Measurements from ENCODE around the gene ZMYM3.

Gene ZMYM3

GRCh38 chrX:71253253-71254091 is 468 bp downstream of the ZMYM3 start:
- DNase-seq (ENCODE audit: low spot score), result peak; percentile 15

- DNase-seq (ENCODE audit: low spot score), result no peak
Observed at GRCh38 chrX:71252221-71252620, 1.7 kb downstream of the ZMYM3 start.

DNA sequence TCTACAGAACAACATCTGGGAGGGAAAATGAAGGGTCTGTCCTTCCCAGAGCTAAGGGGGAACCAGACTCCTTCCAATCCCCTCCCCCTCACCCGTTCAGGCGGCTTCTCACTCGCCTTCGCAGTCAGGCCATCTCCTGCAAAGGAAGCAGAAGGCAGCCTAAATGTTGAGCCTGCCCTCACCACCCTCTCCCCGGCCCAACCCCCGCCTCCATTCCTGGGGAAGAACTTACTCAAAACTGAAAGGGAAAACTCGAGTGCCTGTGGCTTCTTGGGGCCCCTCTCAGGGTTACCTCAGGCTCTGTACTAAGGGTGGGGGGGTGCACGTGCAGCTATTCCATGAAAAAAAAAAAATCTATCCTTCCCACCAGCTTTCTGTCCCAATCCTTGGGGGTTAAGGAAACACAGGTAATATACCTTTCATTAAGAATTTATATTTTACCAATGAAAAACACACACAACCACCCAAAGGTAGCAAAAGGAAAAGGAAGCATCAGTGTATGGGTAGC is 2.4 kb downstream of the ZMYM3 start:
- no peak for DNase-seq (ENCODE audit: low spot score)

DNA sequence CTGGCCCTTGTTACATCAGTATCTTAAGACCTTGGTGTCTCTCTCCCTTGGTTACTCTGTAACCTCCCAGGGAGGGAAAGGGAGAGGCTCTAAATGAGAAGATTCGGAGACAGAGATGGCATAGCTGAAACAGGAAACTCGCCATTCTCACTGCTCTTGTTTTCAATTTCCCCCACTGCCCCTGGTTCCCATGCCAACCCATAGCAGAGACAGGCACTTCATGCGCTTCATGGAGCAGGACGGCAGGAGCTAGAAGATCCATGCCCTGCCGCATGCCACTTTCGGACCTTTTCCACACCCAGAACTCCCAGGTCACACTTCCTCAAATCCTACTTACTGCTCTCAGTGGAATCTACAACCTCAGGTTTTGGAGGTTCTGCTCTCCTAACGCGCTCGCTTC is 3.1 kb downstream of the ZMYM3 start:
- no peak for DNase-seq (ENCODE audit: low spot score)

DNA sequence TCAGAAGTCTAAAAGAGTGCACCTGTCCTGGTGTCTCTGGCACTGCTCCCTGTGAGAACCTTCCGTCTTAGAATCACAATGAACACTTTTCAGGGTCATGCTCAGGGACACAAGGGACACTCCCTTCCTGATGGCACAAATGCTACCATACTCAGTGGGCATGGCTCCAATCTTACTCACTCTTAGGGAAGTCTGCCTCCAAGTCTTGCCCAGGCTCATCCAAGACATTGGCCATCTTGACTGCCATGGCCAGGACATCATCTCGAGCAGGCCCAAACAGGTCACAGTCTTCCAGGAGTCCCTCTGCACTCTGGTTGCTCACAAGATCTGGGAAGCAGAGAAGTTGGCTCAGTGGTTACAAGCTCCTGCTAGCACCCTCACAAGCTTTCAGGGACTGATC is 8.8 kb downstream of the ZMYM3 start:
- DNase-seq (ENCODE audit: low spot score), result no peak

- no peak for DNase-seq (ENCODE audit: low spot score)
Observed at GRCh38 chrX:71244359-71245128, 9.4 kb downstream of the ZMYM3 start.

- no peak for DNase-seq (ENCODE audit: low spot score)
Observed at GRCh38 chrX:71241301-71241700, 12.6 kb downstream of the ZMYM3 start.

- no peak for DNase-seq (ENCODE audit: low spot score)
Observed at GRCh38 chrX:71239781-71240180, 14.2 kb downstream of the ZMYM3 start.

DNA sequence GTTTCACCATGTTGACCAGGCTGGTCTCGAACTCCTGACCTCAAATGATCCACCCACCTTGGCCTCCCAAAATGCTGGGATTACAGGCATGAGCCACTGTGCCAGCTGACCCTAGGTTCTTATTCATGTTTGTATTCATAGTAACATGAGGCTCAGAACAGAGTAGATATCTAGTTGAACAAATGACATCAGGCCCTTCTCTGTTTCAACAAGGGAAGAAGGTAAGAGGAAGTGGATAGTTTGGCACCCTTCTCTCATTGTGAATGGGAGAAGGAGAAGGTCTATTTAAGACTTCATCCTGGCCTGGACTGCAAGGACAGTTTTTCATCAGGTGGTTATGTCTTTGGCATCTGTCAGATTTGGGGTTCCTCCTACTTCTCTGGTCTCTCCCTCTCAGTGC is 17.1 kb downstream of the ZMYM3 start:
- no peak for DNase-seq (ENCODE audit: low spot score)

- no peak for DNase-seq (ENCODE audit: low spot score)
Observed at GRCh38 chrX:71235482-71235881, 18.5 kb downstream of the ZMYM3 start.

DNA sequence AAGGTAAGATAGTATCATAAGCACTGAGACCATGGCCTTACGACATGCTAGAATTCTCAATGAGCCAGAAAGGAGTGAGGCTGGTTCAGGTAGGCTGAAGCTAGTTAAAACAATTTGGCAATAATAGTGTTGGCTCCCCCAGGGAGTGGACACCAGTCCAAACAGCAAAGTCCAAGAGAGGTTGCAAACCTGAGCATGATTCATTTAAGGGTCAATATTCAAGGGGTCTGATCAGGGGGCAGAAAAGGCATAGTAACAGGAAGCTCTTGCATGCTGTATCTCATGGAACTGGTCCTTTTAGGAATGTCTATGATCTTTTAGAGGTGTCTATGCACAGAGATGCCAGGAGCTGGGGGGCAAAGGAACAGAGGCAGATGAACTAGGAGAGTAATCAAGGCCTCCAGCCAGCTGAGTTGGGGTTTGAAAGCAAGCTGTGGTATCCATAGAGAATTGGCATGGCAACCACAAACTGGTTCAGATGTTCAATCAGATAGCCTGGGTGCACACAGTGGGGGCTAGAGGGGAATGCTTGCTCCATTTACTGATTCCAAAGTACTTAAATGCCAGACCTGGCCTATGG is 25.8 kb downstream of the ZMYM3 start:
- no peak for DNase-seq (ENCODE audit: low spot score)

GRCh38 chrX:71227370-71228062 is 26.4 kb downstream of the ZMYM3 start:
- DNase-seq (ENCODE audit: low spot score), result no peak

DNA sequence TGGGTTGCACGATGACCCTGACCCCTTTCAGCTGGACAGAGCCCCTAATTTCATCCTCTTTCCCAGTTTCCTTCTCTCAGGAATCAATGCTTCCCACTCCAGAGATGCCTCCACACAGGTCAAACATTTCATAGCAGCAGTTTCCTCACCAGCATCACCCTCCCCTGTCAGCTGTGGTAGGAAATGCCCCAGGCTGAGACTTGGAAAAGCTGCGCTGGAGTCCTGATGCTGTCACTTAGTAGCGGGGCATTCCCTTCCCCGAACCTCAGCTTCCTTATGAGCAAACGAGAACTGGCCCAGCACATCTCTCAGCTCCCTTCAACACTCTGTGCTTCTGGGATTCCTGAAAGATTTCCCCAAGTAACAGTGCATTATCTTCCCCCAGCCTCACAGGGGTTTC is 28.3 kb downstream of the ZMYM3 start:
- no peak for DNase-seq (ENCODE audit: low spot score)

DNA sequence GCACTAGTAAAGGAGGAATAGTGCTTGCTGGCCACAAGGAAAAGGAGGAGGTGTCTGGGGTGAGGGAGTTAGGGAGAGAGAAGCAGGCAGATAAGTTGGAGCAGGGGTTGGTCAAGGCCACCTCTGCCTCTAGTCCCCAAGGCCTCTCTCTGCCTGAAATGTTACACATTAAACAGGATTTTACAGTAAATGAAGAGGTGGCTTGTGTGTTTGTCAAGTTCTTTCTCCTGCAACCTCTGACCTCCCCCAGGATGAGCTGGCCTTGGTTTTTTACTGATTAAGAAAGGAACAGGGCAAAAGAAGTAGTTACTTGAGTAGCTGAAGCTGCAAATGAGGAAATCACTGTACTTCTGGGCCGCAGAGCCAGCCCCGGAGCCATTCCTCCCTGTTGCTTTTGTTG is 28.9 kb downstream of the ZMYM3 start:
- DNase-seq (ENCODE audit: low spot score), result no peak

DNA sequence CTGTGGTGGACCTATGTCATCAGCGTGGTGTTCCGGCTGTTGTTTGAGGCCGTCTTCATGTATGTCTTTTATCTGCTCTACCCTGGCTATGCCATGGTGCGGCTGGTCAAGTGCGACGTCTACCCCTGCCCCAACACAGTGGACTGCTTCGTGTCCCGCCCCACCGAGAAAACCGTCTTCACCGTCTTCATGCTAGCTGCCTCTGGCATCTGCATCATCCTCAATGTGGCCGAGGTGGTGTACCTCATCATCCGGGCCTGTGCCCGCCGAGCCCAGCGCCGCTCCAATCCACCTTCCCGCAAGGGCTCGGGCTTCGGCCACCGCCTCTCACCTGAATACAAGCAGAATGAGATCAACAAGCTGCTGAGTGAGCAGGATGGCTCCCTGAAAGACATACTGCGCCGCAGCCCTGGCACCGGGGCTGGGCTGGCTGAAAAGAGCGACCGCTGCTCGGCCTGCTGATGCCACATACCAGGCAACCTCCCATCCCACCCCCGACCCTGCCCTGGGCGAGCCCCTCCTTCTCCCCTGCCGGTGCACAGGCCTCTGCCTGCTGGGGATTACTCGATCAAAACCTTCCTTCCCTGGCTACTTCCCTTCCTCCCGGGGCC is 29.7 kb downstream of the ZMYM3 start:
- DNase-seq (ENCODE audit: low spot score), result no peak

GRCh38 chrX:71222929-71223328 is 31.0 kb downstream of the ZMYM3 start, which contains the start of gene GJB1:
Gene GJB1 (plus strand): TSS chrX:71223224. CDS start chrX:71223708, 484 bp downstream.
- DNase-seq (ENCODE audit: low spot score), result no peak

DNA sequence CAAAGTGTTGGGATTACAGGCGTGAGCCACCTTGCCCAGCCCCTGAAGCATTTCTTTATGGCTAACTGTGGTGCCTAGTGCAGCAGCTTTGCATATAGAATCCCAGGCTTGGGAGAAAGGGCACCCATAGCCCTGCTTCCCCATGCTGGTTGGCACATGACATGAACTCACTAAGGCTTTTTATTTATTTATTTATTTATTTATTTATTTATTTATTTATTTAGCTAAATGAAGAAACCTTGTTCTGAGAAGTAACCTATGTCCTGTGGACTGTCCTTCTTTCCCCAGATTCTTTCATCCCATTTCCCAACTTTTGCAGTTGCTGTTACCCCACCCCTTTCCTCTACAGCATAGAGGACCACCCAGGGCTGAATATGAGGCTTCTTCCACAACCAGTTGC is 32.8 kb downstream of the ZMYM3 start:
- no peak for DNase-seq (ENCODE audit: low spot score)

DNA sequence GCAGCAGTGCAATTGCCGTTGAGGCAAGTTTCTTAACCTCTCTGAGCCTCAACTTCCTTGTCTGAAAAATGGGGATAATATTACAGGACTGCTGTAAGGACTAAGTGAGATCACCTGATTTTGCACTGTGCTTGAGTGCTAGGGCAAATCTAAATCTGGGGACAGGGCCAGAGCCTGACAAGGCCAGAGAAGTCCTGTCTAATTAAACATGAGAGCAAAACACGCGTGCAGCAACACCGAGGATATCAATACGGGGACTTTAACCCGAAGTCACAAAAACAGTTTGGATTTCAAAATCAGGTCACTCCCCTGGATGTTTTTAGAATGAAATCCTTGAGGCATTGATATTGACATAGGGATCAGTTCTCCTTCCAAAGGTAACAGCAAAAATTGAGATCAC is 36.6 kb downstream of the ZMYM3 start:
- no peak for DNase-seq (ENCODE audit: low spot score)

GRCh38 chrX:71216485-71216884 is 37.5 kb downstream of the ZMYM3 start:
- DNase-seq (ENCODE audit: low spot score), result no peak

- no peak for DNase-seq (ENCODE audit: low spot score)
Observed at GRCh38 chrX:71215338-71215912, 38.5 kb downstream of the ZMYM3 start.

DNA sequence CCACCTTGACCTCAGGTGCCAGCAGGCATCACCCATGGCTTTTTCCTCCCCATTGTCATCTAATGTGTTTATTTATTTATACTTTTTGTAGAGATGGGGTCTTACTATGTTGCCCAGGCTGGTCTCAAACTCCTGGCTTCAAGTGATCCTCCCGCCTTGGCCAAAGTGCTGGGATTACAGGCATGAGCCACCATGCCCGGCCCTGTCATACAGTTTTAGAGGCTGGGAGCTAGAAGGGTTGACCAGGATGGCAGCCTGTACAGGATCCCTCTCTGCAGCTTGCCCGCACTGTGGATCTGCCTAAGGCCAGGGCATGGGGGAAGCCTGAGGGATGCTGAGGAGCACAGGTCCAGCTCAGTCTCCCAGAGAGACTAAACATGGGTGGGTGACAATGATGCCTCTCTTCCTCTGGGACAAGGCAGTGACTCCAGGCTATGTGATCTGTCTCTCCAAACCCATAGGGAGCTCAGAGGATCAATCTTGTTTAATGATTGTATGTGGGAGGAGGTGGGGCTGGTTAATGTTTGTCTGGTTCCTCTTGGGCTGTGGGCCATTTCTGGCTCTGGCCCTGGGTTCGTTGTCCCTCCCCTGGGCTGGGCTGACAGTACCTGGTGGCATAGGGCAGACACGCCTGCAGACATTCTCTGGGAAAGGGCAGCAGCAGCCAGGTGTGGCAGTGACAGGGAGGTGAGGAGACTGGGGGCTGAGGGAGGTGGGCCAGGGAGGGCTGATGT is 39.2 kb downstream of the ZMYM3 start:
- DNase-seq (ENCODE audit: low spot score), result no peak

Data from hematopoietic multipotent progenitor cell treated with erythropoietin and hydrocortisone succinate and interleukin-3 and kit ligand, for 15 days (in vitro differentiated cells).